Stomach (tissue), 4 donors: ENCODE results near the gene DPYD.

Experiments
- EP300 ChIP-seq: sonication (generic); formaldehyde crosslinking; IDR thresholded peaks from one replicate; pipeline ENCODE4 v1.6.1; 2017; ENCODE audit warnings: antibody characterized with exemption
- POLR2A ChIP-seq, 4 donors: fragments of 450-650 bp; IDR thresholded peaks; one replicate each; pipeline ENCODE4 v1.6.1; 2016; ENCODE audit warnings: antibody characterized with exemption in 4 of 4, control low read depth in 2 of 4, mild to moderate bottlenecking in 1 of 4, moderate library complexity in 1 of 4
- TF ChIP-seq, protein P1 (sequence below), 7 experiments: fragments of 450-650 bp in 4 of 7; fragments of 200-600 bp in 3 of 7; sonication (generic) in 3 of 7; IDR thresholded peaks; one replicate each; pipeline ENCODE4 v1.5.1; 2016 to 2019; ENCODE audit warnings: antibody characterized with exemption in 7 of 7, control low read depth in 2 of 7, mild to moderate bottlenecking in 1 of 7

DNA sequence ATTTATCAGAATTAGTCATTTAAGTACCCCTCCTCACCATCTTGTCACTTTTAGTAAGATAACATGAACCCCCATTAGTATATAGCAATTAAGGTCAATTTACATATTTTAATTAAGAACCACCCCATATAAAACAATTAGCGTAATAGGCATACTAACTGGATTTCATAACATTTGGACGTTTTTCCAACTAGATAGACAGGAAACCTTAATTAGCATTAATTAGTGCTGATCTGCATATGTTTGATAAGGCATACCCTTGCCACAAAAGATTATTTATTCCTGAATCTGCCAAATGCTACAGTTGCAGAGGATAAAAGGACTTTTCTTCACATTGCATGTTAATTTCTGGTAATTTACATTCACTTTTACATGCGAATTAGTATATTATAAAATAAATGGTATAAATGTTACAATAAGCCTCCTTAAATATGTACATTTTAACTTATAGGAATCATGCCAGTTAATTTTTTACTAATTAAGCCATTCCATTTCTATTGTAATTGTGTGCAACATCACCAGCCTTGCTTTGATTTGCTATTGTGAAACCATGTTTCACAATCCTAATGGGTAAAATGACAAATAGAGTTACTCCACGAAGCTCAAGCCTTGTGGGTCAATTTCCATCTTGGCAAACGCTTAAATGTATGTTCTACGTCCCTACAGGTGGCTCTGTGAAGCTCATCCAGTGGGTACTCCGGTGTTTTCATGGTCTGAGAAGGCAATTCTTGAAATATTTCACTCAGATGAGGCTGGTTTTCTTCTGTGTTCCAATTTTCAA lies 469.6 kb downstream of the DPYD start:
- TF ChIP-seq, protein P1, sequence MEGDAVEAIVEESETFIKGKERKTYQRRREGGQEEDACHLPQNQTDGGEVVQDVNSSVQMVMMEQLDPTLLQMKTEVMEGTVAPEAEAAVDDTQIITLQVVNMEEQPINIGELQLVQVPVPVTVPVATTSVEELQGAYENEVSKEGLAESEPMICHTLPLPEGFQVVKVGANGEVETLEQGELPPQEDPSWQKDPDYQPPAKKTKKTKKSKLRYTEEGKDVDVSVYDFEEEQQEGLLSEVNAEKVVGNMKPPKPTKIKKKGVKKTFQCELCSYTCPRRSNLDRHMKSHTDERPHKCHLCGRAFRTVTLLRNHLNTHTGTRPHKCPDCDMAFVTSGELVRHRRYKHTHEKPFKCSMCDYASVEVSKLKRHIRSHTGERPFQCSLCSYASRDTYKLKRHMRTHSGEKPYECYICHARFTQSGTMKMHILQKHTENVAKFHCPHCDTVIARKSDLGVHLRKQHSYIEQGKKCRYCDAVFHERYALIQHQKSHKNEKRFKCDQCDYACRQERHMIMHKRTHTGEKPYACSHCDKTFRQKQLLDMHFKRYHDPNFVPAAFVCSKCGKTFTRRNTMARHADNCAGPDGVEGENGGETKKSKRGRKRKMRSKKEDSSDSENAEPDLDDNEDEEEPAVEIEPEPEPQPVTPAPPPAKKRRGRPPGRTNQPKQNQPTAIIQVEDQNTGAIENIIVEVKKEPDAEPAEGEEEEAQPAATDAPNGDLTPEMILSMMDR (IDR thresholded peaks at IDR 0.05) = no peak
- TF ChIP-seq POLR2A (IDR thresholded peaks at IDR 0.05) (no peak), EP300 (no peak)
